ENCODE measurements around the gene ARHGAP11A. TPM values are rescaled to one million over a fixed set of nuclear protein-coding genes. Genes with fewer than 3 reads are reported as not detected.

ARHGAP11A gene
- total and polyA plus RNA-seq, 10 of the 15 experiments (the other 5 are each of a cell fraction or from before 2014, with no cell fraction given), result 12.4 to 53.6 (median 36.5) TPM

DNA sequence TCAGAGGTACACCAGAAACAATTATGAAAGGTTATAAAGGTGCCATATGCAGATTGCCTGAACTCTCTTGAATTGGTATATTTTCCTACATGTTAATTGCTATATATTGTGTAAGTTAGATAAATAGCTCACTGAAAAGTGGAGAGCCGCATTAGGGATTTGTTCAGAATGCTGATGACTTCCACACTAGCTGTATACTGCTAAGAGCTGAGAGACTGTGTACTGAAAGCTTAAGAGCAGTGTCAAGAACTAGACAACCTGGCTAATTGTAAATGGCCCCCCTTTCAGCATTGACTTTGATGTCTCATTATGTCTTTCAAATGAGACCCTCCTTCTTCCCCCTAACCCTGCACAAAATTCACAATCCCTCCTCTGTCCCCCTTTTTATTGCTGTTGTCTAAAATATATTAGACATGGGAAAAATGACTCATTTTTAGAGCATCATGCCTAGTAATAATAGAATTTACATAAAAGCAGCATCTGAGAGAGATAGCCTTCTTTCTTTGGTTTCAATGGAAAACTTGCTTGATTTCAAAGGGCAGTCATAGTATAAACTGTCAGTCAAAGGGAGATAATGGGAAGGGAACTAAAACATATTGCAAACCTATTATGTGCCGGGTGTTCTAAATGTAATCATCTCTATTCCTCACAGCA is 67.8 kb downstream of the ARHGAP11A start:
- Histone ChIP-seq H3K79me2 (ENCODE audit: control insufficient read depth, insufficient read depth, low read length) (no peaks in the 10 kb centered on the region), H3K4me2 (ENCODE audit: control insufficient read depth, insufficient read depth) (no peak overlapping the region), H3K36me3 (ENCODE audit: control insufficient read depth in 2 of 2, insufficient read depth in 2 of 2, low read length in 1 of 2) (no peaks in the 10 kb centered on the region), H3K27me3 (replicated peaks in 1 of 2; ENCODE audit: control insufficient read depth in 2 of 2, insufficient read depth in 2 of 2, low read length in 1 of 2) (no peaks in the 10 kb centered on the region), H3K4me1 (ENCODE audit: control insufficient read depth, insufficient read depth, low read length) (peaks cover 3% of the 10 kb centered on the region; the same call in 1 of the 2 replicates), H3K9me3 (replicated peaks; ENCODE audit: control insufficient read depth, insufficient read depth, low read length) (no peaks in the 10 kb centered on the region), H2AFZ (ENCODE audit: control insufficient read depth, low read depth, low read length) (no peak overlapping the region), H3K4me3 (no peak overlapping the region), H3K27ac (ENCODE audit: control insufficient read depth, insufficient read depth) (no peak overlapping the region), H4K20me1 (ENCODE audit: control insufficient read depth, insufficient read depth) (no peaks in the 10 kb centered on the region), H3K9ac (ENCODE audit: control insufficient read depth, insufficient read depth, low read length) (no peak overlapping the region)
- intact Hi-C loops (cut with micrococcal nuclease; ENCODE audit: unreplicated experiment), result loop anchor here (10.0 kb wide), 1 partner anchor 62 kb away; no protein-coding TSS in a partner anchor
- POLR2A ChIA-PET, result interaction anchor here (0.5 to 0.8 kb wide), 2 partner anchors 12 to 20 kb away, joined by 3 read pairs; no protein-coding TSS in a partner anchor
- CTCF ChIA-PET, result interaction anchor here (0.6 to 3.2 kb wide), 3 partner anchors 21 to 267 kb away, joined by 3 to 14 read pairs (median 3); no protein-coding TSS in a partner anchor
- 100% methylated on average over 2 of the region's 2 CpGs for WGBS (ENCODE audit: insufficient coverage, insufficient replicate concordance, low lambda C conversion rate, missing lambda C conversion rate)
- ATAC-seq, result no peak
- no TSS peak for BruUV-seq (replicated peaks)
- no peak for DNase-seq (ENCODE audit: low read depth, low spot score)
- SMC1A ChIA-PET (ENCODE audit: uncharacterized antibody, unreplicated experiment), result no interaction called here
- FAIRE-seq, result no peak
- TF ChIP-seq MYB (IDR thresholded peaks at IDR 0.05; ENCODE audit: borderline replicate concordance, low read depth, low read length) (no peak), YBX1 (IDR thresholded peaks at IDR 0.05) (no peak), WRNIP1 (IDR thresholded peaks at IDR 0.05; ENCODE audit: borderline replicate concordance, low read depth, low read length) (no peak), STAT3 (IDR thresholded peaks at IDR 0.05; ENCODE audit: low read depth, low read length) (no peak), CBX3 (IDR thresholded peaks at IDR 0.05; ENCODE audit: borderline replicate concordance, low read depth) (no peak), PML (IDR thresholded peaks at IDR 0.05; ENCODE audit: low read length) (no peak), ZNF622 (IDR thresholded peaks at IDR 0.05) (no peak)
- TF ChIP-seq, protein P1, sequence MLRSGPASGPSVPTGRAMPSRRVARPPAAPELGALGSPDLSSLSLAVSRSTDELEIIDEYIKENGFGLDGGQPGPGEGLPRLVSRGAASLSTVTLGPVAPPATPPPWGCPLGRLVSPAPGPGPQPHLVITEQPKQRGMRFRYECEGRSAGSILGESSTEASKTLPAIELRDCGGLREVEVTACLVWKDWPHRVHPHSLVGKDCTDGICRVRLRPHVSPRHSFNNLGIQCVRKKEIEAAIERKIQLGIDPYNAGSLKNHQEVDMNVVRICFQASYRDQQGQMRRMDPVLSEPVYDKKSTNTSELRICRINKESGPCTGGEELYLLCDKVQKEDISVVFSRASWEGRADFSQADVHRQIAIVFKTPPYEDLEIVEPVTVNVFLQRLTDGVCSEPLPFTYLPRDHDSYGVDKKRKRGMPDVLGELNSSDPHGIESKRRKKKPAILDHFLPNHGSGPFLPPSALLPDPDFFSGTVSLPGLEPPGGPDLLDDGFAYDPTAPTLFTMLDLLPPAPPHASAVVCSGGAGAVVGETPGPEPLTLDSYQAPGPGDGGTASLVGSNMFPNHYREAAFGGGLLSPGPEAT (IDR thresholded peaks at IDR 0.05; ENCODE audit: low read depth), result no peak
- in situ Hi-C loops (cut with MboI), result no loop called here
- RAD21 ChIA-PET (ENCODE audit: unreplicated experiment), result no interaction called here
